GM21786 (cell line): ENCODE data around the gene TTC7B.

Experiments used
- ATAC-seq: cut with Tn5 transposase; IDR thresholded peaks from one replicate; pipeline ENCODE4 v1.9.1; 2021; ENCODE audit not compliant: unreplicated experiment

Gene TTC7B

DNA sequence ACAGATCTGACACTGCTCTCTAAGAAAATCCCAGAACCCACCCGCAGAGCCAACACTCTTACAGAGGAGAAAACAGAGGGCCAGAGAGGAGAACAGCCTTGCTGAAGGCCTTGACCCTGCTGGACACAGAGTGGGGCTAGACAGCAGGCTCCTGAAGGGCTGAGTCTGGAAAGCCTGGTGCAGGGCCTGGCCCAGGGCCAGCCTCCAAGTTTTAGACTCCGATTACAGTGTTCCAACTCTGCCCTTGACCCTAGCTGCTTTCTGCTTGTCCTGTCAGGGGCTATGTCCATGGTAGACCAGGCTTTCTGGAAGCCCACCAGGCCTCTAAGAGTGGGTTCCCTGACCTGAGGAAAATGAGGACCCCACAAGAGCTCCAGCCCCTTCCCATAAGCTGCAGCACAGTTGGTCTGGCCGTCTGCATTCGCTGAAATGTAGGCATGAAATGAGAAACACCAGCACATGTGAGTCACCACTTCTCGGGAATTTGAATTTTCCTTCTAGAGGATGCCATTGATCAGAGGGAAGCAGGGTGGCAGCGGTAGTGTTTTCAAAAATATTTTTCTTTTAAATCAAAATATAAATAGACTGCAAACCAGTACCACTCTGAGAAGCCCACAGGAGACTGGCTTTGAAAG, 265.0 kb downstream of the TTC7B start:
- ATAC-seq = no peak

DNA sequence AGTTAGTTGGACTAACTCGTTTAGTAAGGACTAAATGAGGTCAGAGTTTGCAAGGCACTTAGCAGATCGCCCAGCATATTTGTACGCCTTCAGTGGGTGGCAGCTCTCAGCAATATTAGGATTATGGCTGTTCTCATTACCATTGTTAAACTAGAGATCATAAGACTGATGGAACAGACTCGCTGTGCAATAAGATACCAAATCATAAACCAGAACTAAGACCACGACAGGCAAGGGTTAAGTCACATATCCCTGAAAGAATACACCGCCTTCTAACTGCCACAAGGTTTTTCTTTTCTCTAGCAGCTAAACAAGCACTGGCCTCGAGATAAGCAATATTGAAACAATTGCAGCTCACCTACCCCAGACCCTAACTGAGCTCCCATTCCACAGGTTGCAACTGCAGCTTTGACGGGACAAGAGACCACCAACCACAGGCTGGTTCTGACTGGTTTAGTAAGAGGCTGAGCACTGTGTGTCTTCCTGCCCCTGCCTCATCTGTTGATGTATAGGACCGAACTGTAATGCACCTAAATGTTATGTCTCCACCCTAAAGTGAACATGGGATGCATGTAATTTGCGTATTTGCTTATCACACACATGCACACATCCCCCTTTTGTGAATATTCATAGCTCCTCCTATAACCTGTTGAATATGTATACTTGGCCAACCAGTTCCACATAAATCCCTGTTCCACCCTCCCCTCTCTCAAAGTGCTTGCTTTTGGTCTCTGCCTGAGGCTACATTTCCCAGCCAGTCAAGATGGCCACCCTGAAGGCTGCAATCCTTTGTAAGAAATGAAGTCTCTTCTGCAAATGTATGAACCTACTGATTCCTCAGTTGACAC, 266.2 kb downstream of the TTC7B start:
- ATAC-seq = no peak

DNA sequence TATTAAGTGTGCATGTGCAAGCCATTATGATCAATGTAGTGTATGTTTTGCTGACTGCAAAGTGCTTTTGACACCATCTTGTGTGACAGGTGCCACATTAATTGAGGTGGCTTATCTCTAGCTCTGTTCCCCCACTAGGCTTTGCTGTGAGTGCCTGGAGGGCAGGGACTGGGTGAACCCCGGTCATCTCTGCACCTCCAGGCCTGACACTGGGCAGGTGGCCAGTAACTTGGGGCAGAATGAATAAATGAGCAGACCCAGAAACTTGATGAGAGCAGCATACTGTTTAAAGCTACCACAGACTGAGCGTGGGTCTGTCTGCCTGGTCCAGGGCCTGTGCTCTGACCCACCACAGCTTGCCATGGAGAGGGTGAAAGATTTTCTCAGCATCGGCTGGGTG, 267.8 kb downstream of the TTC7B start:
- ATAC-seq = no peak

DNA sequence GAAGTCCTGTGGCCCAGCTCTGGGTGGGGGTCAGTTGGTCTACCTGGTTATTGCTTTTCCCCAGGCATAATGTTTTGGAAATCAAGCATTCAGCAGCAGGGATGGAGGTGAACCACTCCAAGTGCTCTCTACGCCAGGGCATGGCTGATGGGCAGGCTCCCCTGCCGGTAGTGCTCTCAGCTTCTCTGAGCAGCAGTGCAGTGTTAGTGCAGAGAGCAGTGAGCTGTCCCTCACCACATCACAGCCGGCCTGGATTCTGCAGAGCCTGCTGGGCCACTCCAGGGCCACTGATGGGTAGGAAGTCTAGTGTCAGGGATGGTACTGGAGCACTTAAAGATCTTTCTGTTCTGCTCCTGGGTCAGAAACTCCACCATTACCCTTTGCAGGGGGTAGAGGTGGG, 268.3 kb downstream of the TTC7B start:
- ATAC-seq = no peak

DNA sequence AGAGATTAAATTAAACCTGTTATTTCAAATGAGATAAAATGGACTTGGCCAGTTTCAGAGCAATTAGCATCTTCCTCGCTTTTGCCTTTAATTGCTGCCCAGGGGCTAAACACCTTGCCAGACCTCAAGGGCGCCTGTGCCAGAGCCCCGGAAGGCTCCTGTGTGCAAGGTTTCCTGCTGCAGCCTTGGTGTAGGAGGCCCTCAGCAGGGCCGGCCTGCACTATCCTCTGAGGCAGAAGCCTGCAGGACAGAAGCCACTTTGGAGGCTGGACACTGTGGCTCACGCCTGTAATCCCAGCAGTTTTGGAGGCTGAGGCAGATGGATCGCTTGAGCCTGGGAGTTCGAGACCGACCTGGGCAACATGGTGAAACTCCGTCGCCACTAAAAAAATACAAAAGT, 269.0 kb downstream of the TTC7B start:
- no peak for ATAC-seq

DNA sequence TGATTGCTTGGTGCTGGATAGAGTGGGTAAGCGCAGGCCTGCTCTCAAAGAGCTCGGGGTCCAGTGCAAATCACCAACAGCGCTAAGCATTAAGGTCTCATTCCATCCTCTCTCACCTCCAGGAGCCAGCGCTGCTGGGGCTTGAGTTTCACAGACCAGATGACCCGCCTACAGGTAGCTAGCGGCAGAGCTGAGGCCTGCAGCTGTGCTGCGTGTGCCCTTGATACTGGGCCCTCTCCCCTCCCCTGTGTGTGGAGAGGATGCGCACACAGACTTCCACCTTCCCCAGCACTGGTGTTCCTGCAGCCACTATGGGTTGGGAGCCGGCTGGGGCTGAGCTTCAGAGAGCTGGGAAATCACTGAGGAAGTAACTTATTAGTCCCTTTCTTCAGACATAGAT, 269.5 kb downstream of the TTC7B start:
- no peak for ATAC-seq

DNA sequence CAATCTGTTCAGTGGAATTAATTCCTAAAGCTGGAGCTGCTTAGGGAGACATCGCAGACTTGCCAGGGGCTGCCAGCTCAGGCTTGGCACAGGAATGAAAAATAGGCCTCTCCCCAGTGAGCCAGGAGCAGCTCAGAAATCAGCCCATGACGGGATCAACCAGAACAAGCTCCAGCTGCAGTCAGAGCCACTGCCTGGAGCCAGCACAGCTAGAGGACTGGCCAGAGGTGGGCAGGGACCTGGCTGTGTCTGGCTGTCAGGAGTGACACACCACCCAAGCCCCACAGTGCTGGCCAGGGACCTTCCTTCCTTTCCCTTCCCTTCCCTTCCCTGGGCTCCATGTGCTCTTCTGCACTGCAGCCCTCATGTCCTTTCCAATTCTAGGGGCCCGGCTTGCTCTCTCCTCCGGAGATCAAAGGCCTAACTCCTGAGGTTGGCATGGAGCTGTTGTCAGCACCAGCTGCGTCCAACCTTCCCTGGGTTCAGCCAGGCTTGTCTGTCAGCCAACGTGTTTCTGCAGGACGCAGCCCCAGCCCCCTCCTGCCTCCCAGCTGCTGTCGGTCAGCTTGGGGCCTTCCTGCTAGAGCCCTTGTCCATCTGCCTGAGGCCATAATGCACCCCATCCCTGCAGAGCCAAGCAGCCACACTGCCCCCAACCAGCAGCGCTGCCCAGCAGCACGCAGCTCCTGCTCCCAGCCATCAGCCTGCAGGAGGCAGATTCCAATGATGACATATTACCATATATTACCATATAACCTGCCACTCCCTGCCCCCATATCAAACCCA, 270.1 kb downstream of the TTC7B start:
- ATAC-seq = no peak

DNA sequence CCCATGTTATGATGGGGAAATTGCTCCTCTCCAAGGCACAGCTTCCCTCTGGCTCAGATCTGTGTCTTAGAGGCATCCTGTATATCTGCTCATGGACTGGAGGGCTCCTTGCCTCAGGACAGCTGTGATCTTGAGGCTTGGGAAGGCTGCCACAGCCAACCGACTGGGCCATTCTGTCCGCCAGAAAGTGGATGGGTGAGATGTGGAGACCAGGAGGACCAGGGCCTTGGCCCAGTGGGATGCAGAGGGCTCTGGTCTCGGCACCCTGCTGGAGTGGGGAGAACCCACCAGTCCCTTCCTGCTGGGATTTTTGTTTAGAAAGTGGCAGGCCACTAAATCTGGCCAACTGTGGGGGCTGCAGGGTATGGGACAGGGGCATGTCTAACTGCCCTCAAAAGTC, 270.8 kb downstream of the TTC7B start:
- no peak for ATAC-seq

DNA sequence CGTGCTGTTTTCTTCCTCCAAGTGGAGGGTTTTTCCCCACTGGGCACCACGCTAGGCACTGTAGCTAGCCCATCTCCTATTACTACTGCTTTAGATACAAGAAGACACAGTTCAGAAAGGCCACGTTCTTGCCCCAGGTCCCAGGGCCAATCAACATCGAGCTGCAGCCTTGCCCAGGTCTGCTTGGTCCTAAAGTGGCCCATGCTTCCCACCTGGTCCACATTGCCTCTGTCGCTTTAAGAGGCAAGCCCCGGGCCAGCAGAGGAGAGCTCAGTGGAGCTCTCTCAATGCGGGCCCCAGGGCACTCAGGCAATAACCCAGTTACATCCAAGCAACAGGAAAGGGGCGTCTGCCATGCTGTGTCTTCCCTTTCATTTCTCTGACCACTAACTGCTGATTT, 271.3 kb downstream of the TTC7B start:
- ATAC-seq = no peak

DNA sequence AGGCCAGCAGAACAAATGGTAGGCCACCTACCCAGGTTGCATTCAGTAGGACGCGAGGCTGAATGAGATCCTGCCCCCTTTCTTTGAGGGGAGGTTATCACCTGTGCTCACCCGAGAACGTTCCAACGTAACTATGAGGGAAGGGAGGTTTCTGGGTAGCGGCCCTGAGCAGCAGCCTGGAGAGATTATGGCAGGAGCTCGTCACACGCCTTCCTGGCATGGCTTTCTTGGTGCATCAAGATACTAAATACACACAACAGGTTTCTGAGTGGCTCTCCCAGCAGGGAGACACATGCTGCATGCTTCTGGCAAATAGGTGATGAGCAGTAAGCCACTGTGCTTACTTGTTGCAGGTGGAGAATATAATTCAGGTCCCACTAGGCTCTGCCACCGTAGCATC, 271.7 kb downstream of the TTC7B start:
- ATAC-seq = no peak

DNA sequence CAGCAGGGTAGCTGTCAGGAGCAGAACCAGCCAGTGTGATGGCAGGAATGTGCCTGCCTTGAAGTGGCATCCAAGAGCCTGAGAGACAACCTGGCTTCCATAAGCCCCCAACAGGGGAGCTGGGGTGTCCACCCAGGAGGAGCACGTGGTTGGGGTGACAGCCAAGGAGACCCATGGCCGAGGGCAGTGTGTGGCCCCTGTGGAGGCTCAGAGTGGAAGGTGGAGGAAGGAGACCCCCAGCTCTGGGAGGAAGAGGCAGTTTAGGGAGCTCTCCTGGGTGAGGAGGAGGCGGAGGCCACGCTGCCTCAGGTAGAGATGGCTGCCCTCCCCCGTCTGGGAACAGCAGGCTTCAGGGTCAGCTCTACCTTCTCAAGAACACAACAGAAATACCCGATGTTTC, 272.4 kb downstream of the TTC7B start:
- no peak for ATAC-seq

DNA sequence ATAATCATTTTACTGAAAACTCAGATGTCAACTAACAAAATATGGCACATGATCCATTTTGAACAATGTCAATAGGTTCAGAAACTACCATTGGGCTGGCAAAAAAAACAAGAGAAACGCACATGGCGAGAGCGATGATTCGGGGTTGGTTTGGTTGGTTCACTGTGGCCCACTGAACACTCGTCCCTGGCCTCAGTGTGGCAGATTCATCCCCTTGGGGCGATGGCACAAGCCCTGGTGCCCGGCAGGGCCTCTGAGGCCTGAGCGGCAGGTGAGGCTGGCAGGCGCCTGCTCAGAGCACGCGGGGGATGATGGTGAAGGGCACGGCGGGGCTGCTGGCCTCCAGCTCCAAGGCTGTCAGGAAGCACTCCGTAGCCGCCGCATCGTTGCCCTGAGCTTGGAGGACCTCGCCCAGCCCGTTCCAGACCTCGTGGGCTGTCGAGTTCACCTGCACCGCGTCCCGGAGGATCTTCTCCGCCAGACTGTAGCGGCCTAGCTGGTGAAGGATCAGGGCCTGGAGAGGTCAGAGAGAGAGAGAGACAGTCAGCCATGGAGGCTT, 275.1 kb downstream of the TTC7B start:
- ATAC-seq = no peak

DNA sequence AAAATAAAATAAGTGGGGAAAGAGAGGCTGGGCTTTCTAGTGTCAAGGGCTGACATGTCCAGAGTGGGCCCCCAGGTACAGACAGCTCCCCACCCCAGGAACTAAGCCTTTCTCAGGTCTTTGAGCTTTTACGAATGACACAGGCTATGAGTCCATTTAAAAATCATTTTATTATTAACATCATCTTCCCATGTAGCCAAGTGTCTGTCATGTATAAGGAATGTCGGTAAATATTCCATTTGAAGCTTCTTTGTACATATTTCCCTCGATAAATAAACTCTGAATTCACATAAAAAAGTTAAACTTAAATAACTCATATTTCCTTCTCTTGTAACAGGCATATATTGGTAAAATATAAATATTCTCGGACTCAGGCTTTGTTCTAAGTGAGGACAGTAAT, 275.8 kb downstream of the TTC7B start:
- no peak for ATAC-seq

DNA sequence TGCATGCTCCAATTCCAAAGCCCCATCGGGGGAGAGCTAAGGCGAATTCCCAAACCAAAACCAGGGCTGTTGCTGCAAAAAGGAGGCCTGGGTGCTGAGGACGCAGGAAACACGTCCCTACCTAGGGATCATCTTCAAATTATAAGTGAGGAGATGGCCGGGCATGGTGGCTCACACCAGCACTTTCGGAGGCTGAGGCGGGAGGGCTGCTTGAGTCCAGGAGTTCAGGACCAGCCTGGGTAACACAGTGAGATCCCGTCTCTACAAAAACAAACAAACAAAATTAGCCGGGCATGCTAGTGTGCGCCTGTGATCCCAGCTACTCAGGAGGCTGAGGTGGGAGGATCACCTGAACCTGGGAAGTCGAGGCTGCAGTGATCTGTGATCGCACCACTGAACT, 276.2 kb downstream of the TTC7B start:
- ATAC-seq = no peak

DNA sequence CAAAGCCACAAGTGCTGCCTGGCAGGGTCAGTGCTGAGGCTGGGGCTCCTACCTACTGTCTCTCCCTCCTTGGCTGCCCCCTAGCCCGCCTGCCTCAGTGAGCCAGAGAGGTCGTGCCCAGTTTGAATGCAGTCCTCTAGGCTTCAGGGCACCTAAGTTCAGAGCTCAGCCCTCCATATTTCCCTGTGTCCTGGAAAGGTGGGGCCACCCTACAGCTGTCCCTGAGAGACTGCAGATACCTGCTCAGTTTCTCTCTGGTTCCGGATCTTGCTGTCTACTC, 276.8 kb downstream of the TTC7B start:
- ATAC-seq = no peak

DNA sequence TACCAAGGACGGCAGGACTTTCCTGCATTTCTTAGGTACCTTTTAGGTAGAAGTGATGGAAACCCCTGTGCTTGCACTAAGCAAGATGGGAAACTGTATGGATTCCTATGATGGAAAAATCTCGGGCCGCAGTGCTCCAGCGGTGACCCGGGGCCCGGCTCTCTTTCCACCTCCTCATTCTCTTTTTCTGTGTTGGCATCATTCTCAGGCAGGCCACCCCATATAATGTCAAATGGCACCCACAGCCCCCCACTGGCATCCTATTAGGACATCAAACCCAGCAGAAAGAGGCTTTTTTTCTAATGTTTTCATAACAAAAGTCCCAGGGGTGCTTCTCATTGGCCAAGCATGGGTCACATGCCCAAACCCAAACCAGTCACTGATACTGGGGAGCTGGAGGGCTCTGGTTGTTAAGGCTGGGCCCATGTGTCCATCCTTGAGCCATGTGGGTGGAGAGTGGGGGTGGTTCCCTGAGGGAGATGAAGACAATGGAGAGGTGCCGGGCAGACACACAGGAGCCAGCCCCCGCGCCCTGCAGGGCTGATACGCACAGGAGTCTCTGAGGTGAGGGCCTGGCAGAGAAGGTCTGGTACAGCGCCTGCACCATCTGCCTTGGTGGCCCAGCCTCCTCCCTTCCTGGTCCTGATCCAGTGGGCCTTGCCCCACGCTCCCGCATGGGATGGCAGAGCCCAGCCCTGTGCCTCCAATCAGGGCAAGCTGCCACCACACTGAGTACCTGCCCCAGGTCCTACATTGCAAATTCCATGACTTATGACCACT, 277.3 kb downstream of the TTC7B start:
- ATAC-seq = no peak

DNA sequence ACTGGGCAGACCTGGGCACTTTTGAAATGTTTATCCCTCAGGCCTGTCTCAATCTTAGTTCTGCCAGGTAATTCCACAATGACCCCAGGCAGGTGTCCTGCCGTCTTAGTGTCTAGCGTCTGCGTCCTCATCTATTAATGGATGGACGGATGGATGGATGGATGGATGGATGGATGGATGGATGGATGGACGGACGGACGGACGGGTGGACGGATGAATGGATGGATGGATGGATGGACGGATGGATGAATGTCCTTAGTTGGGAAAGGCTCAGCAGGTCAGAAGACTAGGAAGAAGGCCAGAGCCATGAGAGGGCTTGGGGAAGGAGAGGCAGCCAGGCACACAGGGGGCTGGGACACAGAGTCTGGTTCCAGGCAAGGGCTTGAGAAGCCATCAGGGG, 278.1 kb downstream of the TTC7B start:
- no peak for ATAC-seq

DNA sequence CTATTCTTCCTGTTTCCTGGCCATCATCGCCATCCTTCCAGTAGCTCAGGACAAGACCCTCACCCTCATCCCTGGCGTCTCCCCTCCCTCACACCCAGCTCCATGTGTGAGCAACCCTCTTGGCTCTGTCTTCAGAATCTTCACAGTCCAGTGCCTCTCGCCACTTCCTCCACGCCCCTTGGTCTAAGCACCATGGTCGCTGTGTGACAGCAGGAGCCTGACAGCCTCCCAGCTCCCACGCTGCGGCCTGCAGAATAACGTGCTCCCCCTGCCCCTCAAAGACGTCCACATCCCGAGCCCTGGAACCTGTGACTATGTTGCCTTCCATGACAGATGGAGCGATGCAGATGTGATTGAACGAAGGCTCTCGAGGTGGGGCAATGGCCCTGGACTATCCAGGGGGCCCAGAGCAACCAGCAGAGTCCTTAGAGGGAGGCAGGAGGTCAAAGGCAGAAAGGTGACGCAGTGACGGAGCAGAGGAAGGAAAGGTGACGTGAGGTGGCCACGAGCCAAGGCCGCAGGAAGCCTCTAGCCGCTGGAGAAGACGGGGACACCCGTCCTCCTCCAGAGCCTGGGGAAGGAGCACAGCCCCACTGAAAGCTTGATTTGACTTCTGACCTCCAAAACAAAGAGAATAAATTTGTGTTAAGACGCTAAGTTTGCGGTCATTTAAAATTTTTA, 279.6 kb downstream of the TTC7B start:
- no peak for ATAC-seq

DNA sequence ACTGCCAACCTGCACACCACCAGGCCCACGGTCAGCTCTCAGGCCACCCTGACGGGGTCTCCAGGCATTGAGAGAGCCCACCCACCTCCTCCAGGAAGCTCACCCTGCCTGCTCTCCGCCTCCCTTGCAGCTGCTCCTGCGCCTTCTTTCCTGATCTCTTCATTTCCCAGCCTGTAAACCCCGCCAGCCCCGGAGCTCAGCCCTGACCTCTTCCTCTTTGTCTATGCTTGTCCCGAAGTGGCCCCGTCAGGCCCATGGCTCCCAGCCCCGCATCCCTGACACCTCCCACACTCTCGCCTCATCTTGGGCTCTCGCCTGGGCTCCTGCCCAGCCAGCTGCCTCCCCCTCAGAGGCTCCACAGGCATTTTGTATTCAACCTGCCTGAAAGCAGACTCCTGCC, 280.1 kb downstream of the TTC7B start:
- ATAC-seq = no peak

DNA sequence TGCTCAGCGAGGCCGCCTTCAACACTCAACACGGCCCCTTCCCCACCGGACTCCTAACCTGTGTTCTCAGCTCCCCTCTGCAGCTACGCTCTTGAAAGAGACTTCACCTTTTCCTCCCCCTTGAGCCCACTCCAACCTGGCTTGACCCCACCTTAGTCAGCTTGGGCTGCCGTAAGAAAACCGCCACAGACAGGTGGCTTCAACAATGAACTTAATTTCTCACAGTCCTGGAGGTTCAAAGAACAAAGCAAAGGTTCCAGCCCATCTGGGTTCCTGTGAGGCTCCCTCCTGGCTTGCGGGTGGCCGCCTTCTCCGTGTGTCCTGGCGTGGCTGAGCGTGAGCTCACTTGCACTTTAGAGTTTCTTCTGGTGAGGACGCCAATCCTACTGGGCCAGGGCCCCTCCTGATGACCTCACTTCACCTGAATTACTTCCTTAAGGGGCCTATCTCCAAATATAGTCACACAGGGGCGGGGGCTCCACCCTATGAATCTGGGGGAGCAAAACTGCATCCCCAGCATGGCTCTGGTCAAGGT, 280.6 kb downstream of the TTC7B start:
- ATAC-seq = no peak
